Memory B cell (primary cell): ENCODE data around the gene NTNG1.
A peak's percentile ranks its signal among the peaks of the same experiment; 100 is the strongest.

Experiments
- ATAC-seq: fragments of 150-1000 bp; cut with Tn5 transposase; 2 replicates; pipeline ENCODE4 v1.10.0; 2021; ENCODE audit warnings: low read depth, mild to moderate bottlenecking, moderate library complexity
- DNase-seq, 2 donors: peaks; one replicate each; pipeline ENCODE4 v3.0.0; 2022; ENCODE audit warnings: low spot score in 2 of 2
- H3K27ac Mint-ChIP-seq: one replicate; pipeline ENCODE4 v1.8.0; 2022; ENCODE audit warnings: mild to moderate bottlenecking, moderate library complexity, mixed read lengths
- H3K27me3 Mint-ChIP-seq: one replicate; pipeline ENCODE4 v1.8.0; 2022; ENCODE audit warnings: mixed read lengths
- H3K36me3 Mint-ChIP-seq: one replicate; pipeline ENCODE4 v1.8.0; 2022; ENCODE audit warnings: mild to moderate bottlenecking, mixed read lengths
- H3K4me1 Mint-ChIP-seq: one replicate; pipeline ENCODE4 v1.8.0; 2022; ENCODE audit warnings: mixed read lengths
- H3K4me3 Mint-ChIP-seq: one replicate; pipeline ENCODE4 v1.8.0; 2022; ENCODE audit warnings: mild to moderate bottlenecking, moderate library complexity, mixed read lengths
- H3K9me3 Mint-ChIP-seq: one replicate; pipeline ENCODE4 v1.8.0; 2022; ENCODE audit warnings: mixed read lengths

Gene NTNG1

DNA sequence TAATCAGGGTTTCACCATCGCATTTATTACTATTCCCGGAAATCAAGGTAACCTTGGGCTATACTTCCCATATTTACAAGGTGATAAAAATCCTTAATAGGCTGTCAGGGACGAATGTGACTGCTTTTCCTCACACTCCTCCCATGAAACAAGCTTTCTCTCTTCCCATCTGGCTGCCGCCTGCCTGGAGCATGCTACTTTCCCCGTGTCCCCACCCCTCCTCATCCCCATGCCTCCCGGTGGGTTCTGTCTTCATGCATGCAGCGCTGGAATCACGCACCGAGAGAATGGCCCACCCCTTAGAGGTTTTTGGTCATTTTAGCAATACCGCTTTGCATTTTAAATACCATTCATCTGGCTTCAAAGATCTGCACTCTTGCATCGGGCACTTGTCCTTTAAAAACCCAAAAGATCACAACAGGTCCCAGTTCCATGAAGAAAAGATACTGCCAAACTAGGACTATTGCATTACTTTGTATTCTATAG lies 339.1 kb downstream of the NTNG1 start:
- Mint-ChIP-seq H3K4me3 (peak overlapping the region; percentile 75), H3K27me3 (no peaks in the 10 kb centered on the region), H3K36me3 (no peaks in the 10 kb centered on the region), H3K27ac (no peak overlapping the region), H3K9me3 (peaks cover 1% of the 10 kb centered on the region), H3K4me1 (peaks cover 18% of the 10 kb centered on the region)
- ATAC-seq = no peak
- no peak for DNase-seq

DNA sequence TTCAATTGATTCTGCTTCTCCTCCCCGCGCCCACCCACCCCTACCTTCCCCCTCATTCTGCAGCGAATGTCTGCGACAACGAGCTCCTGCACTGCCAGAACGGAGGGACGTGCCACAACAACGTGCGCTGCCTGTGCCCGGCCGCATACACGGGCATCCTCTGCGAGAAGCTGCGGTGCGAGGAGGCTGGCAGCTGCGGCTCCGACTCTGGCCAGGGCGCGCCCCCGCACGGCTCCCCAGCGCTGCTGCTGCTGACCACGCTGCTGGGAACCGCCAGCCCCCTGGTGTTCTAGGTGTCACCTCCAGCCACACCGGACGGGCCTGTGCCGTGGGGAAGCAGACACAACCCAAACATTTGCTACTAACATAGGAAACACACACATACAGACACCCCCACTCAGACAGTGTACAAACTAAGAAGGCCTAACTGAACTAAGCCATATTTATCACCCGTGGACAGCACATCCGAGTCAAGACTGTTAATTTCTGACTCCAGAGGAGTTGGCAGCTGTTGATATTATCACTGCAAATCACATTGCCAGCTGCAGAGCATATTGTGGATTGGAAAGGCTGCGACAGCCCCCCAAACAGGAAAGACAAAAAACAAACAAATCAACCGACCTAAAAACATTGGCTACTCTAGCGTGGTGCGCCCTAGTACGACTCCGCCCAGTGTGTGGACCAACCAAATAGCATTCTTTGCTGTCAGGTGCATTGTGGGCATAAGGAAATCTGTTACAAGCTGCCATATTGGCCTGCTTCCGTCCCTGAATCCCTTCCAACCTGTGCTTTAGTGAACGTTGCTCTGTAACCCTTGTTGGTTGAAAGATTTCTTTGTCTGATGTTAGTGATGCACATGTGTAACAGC lies 339.9 kb downstream of the NTNG1 start:
- H3K27ac Mint-ChIP-seq = no peak overlapping the region
- peak overlapping the region; percentile 75 for H3K4me3 Mint-ChIP-seq
- peaks cover 11% of the 10 kb centered on the region for H3K4me1 Mint-ChIP-seq
- H3K9me3 Mint-ChIP-seq = peaks cover 1% of the 10 kb centered on the region
- no peaks in the 10 kb centered on the region for H3K36me3 Mint-ChIP-seq
- ATAC-seq (peak; percentile 92), DNase-seq (peak; percentile 22 to 48)
- H3K27me3 Mint-ChIP-seq = no peaks in the 10 kb centered on the region

DNA sequence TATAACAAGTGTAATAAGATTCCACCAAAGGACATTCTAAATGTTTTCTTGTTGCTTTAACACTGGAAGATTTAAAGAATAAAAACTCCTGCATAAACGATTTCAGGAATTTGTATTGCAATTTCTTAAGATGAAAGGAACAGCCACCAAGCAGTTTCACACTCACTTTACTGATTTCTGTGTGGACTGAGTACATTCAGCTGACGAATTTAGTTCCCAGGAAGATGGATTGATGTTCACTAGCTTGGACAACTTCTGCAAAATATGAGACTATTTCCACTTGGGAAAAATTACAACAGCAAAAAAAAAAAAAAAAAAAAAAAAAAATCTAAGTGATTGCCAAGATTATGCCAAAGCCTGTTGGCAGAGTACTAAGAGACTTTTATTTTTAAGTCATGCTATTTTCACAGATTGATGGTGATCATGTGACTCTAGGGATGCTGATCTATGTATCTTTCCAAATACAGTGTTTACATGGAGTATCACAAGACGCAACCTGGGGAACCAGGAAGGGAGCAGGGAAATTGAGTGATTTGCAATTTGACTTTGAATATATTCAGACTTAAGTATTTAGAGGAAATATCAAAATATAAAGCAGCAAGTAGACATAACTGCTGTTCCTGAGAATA lies 341.0 kb downstream of the NTNG1 start:
- no peak overlapping the region for H3K27ac Mint-ChIP-seq
- H3K4me3 Mint-ChIP-seq = no peak overlapping the region
- no peaks in the 10 kb centered on the region for H3K9me3 Mint-ChIP-seq
- DNase-seq (no peak), ATAC-seq (no peak)
- H3K27me3 Mint-ChIP-seq = no peaks in the 10 kb centered on the region
- no peaks in the 10 kb centered on the region for H3K36me3 Mint-ChIP-seq
- peaks cover 8% of the 10 kb centered on the region for H3K4me1 Mint-ChIP-seq

GRCh38 chr1:107483949-107484348 lies 343.1 kb downstream of the NTNG1 start:
- Mint-ChIP-seq H3K27ac (no peak overlapping the region), H3K36me3 (no peaks in the 10 kb centered on the region), H3K27me3 (no peaks in the 10 kb centered on the region), H3K4me3 (no peak overlapping the region), H3K9me3 (no peaks in the 10 kb centered on the region), H3K4me1 (peaks cover 8% of the 10 kb centered on the region)
- no peak for ATAC-seq
- DNase-seq = no peak

GRCh38 chr1:107486349-107486748 lies 345.5 kb downstream of the NTNG1 start:
- DNase-seq = no peak
- H3K4me1 Mint-ChIP-seq = peaks cover under 1% of the 10 kb centered on the region
- H3K36me3 Mint-ChIP-seq = no peaks in the 10 kb centered on the region
- no peak overlapping the region for H3K4me3 Mint-ChIP-seq
- H3K27ac Mint-ChIP-seq = no peak overlapping the region
- no peaks in the 10 kb centered on the region for H3K27me3 Mint-ChIP-seq
- ATAC-seq = no peak
- no peaks in the 10 kb centered on the region for H3K9me3 Mint-ChIP-seq

- H3K4me3 Mint-ChIP-seq = no peak overlapping the region
- no peaks in the 10 kb centered on the region for H3K27me3 Mint-ChIP-seq
- DNase-seq (no peak), ATAC-seq (no peak)
- no peak overlapping the region for H3K27ac Mint-ChIP-seq
- H3K9me3 Mint-ChIP-seq = no peaks in the 10 kb centered on the region
- no peaks in the 10 kb centered on the region for H3K4me1 Mint-ChIP-seq
- H3K36me3 Mint-ChIP-seq = no peaks in the 10 kb centered on the region
These were observed 346.7 kb downstream of the NTNG1 start for GRCh38 chr1:107487506-107487905.

DNA sequence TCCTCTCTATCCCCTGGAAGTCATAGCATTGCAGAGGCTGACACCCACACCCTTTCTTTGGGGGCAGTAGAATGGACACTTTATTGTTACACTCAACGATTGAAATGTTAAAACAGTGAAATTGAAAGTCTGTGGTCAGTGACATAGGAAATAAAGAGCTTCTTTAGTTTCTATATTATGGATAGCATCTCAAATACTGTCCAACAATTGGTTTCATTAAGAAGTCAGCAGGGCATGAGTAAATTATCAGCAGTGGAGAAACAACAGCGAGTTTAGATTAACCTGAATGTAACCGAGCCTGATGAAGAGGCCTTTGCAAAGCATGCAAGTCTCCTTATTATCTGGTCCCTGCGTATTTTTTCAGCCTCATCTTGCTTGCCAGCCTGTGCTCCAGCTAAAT lies 350.7 kb downstream of the NTNG1 start:
- Mint-ChIP-seq H3K36me3 (no peaks in the 10 kb centered on the region), H3K27me3 (no peaks in the 10 kb centered on the region), H3K4me3 (no peak overlapping the region), H3K4me1 (no peaks in the 10 kb centered on the region), H3K9me3 (no peaks in the 10 kb centered on the region), H3K27ac (no peak overlapping the region)
- ATAC-seq (no peak), DNase-seq (no peak)

DNA sequence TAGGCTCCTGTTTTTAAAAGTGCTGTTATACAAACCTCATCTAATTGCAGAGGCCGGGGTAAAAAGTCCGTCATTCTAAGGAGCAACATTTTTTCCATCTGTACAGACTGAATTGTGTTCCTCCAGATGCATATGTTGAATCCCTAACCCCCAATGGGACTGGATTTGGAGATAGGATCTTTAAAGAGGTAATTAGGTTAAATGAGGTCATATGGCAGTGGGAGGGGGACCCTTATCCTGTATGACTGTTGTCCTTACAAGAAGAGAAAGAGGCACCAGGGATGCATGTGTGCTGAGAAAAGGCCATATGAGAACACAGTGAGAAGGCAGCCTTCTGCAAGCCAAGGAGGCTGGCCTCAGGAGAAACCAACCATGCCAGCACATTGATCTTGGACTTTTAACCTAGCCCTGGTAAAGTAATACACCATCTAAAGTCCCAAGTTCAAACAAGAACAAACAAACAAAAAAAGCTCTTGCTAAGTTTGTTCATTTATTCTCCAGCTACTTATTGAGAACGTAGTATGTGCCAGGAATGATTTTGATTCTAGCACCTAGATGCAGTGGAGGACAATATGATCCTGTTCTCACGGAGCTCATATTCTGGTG lies 352.4 kb downstream of the NTNG1 start:
- H3K27me3 Mint-ChIP-seq = no peaks in the 10 kb centered on the region
- H3K4me3 Mint-ChIP-seq = no peak overlapping the region
- H3K9me3 Mint-ChIP-seq = no peaks in the 10 kb centered on the region
- ATAC-seq (no peak), DNase-seq (no peak)
- H3K4me1 Mint-ChIP-seq = no peaks in the 10 kb centered on the region
- no peaks in the 10 kb centered on the region for H3K36me3 Mint-ChIP-seq
- H3K27ac Mint-ChIP-seq = no peak overlapping the region

DNA sequence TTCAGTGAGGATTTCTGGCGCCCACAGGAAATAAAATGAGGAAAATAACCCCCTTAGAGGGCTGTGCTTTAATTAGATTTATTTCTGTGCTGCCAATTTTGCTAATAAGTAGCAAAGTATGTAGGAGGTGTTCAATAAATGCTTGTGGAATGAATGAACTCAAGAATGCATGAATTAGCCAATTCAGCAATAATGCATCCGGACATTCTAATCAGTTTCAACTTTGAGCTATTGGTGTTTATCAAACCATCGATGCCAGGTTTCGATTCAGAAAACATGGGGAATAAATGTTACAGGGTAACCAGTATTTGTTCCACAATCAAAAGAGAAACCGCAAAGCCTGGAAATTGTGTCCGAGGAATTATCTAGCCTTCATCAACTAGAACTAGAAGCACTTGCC lies 353.2 kb downstream of the NTNG1 start:
- no peak for ATAC-seq
- no peak for DNase-seq
- Mint-ChIP-seq H3K27me3 (no peaks in the 10 kb centered on the region), H3K36me3 (no peaks in the 10 kb centered on the region), H3K27ac (no peak overlapping the region), H3K4me1 (peaks cover 3% of the 10 kb centered on the region), H3K9me3 (no peaks in the 10 kb centered on the region), H3K4me3 (no peak overlapping the region)

- no peaks in the 10 kb centered on the region for H3K36me3 Mint-ChIP-seq
- H3K4me3 Mint-ChIP-seq = no peak overlapping the region
- H3K9me3 Mint-ChIP-seq = no peaks in the 10 kb centered on the region
- ATAC-seq (no peak), DNase-seq (no peak)
- no peak overlapping the region for H3K27ac Mint-ChIP-seq
- H3K27me3 Mint-ChIP-seq = no peaks in the 10 kb centered on the region
- peaks cover 11% of the 10 kb centered on the region for H3K4me1 Mint-ChIP-seq
These were observed 355.2 kb downstream of the NTNG1 start for GRCh38 chr1:107496002-107496401.

DNA sequence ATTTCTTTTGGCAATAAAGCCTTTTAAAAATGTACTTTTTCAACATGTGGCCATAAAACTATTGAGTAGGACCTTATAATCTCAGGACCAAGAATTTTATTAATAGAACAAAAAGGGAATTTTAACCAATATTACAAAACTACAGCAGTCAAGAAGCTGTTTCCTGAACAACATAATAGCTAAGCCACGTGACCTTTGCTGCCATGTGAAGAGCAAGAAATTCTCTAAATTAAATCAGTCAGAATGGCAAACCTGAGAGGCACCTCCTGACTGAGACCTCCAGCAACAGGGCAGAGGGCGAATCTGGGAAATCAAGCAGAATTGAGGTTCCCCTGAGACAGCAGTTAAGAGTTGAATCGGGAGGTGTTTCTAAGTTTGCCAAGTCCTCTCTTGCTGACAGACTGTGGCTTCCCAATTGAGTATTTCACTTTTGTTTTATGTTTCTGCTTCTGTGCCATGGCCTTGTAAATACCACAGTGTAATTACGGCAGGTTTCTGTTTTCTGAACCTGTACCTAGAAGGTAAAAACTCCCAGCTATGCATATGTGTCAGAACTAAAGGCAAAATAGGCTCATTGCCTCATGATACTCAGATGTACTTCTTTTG lies 358.4 kb downstream of the NTNG1 start:
- Mint-ChIP-seq H3K27me3 (no peaks in the 10 kb centered on the region), H3K4me3 (peak overlapping the region; percentile 24), H3K4me1 (peaks cover 11% of the 10 kb centered on the region), H3K9me3 (no peaks in the 10 kb centered on the region), H3K27ac (peak overlapping the region; percentile 38), H3K36me3 (no peaks in the 10 kb centered on the region)
- ATAC-seq (peak; percentile 17), DNase-seq (no peak)

GRCh38 chr1:107501081-107501605 lies 360.3 kb downstream of the NTNG1 start:
- peaks cover 11% of the 10 kb centered on the region for H3K4me1 Mint-ChIP-seq
- H3K27me3 Mint-ChIP-seq = no peaks in the 10 kb centered on the region
- no peaks in the 10 kb centered on the region for H3K36me3 Mint-ChIP-seq
- ATAC-seq (no peak), DNase-seq (no peak)
- H3K9me3 Mint-ChIP-seq = no peaks in the 10 kb centered on the region
- H3K27ac Mint-ChIP-seq = no peak overlapping the region
- no peak overlapping the region for H3K4me3 Mint-ChIP-seq

GRCh38 chr1:107510347-107510746 lies 369.5 kb downstream of the NTNG1 start:
- Mint-ChIP-seq H3K27ac (no peak overlapping the region), H3K4me3 (no peak overlapping the region)
- no peak for ATAC-seq

DNA sequence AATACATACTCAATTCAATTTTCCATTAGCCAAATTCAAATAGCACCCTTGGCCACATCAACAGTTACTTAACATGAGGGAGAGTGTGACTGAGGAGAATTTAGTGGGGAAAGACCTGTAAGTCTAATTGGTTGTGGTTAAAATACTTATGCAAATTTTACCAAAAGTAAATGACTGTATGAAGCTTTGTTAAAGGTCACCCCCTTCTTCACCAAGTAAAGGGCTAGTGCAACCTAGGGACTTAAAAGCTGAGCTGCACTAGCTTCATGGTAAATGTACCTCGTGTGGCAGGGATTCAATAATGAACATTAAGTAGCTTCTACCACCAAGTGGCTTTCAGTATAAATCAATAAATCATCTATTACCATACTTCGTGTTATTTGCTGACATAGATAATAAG lies 372.0 kb downstream of the NTNG1 start:
- no peak for ATAC-seq
- no peak for DNase-seq
- Mint-ChIP-seq H3K27me3 (no peaks in the 10 kb centered on the region), H3K4me1 (peaks cover 6% of the 10 kb centered on the region), H3K9me3 (peaks cover 8% of the 10 kb centered on the region), H3K27ac (no peak overlapping the region), H3K4me3 (no peak overlapping the region), H3K36me3 (peaks cover 5% of the 10 kb centered on the region)

More at GRCh38 chr1:107510347-107510746, 369.5 kb downstream of the NTNG1 start:
- DNase-seq = no peak
- peaks cover 3% of the 10 kb centered on the region for H3K4me1 Mint-ChIP-seq
- peaks cover 8% of the 10 kb centered on the region for H3K9me3 Mint-ChIP-seq
- H3K27me3 Mint-ChIP-seq = no peaks in the 10 kb centered on the region
- peaks cover 5% of the 10 kb centered on the region for H3K36me3 Mint-ChIP-seq
